HEK293 (cell line): ENCODE results near the gene CDHR4.

ENCODE experiments used
- CTCF ChIP-seq: fragments of 450-650 bp; formaldehyde crosslinking; IDR thresholded peaks from 2 replicates; pipeline ENCODE4 v1.5.1; 2016; ENCODE audit warnings: missing biosample characterization, missing genetic modification characterization
- KLF16 ChIP-seq: fragments of 450-650 bp; formaldehyde crosslinking; IDR thresholded peaks from 2 replicates; pipeline ENCODE4 v1.5.1; 2017; ENCODE audit warnings: missing biosample characterization, missing genetic modification characterization
- RBAK ChIP-seq: fragments of 450-650 bp; formaldehyde crosslinking; IDR thresholded peaks from 2 replicates; pipeline ENCODE4 v1.5.1; 2016; ENCODE audit warnings: missing biosample characterization, missing genetic modification characterization
- SP3 ChIP-seq: fragments of 450-650 bp; formaldehyde crosslinking; IDR thresholded peaks from 2 replicates; pipeline ENCODE4 v1.5.1; 2016; ENCODE audit warnings: missing biosample characterization, missing genetic modification characterization
- ZBTB44 ChIP-seq: fragments of 450-650 bp; IDR thresholded peaks from 2 replicates; pipeline ENCODE4 v1.5.1; 2018; ENCODE audit warnings: missing biosample characterization, mild to moderate bottlenecking, missing genetic modification characterization
- ZNF223 ChIP-seq: fragments of 450-650 bp; formaldehyde crosslinking; IDR thresholded peaks from 2 replicates; pipeline ENCODE4 v1.5.1; 2016; ENCODE audit warnings: missing biosample characterization, missing genetic modification characterization
- ZNF274 ChIP-seq, 2 experiments: fragments of 200-500 bp in 1 of 2; fragments of 450-650 bp in 1 of 2; sonication (Bioruptor generic) in 1 of 2; formaldehyde crosslinking in 1 of 2; IDR thresholded peaks; 2 replicates each; pipeline versions ENCODE4 v1.5.1 to v1.6.1; 2014 to 2016; ENCODE audit warnings: borderline replicate concordance in 1 of 2, inconsistent platforms in 1 of 2, low read length in 1 of 2, missing biosample characterization in 1 of 2, missing genetic modification characterization in 1 of 2
- ZNF394 ChIP-seq: fragments of 450-650 bp; formaldehyde crosslinking; IDR thresholded peaks from 2 replicates; pipeline ENCODE4 v1.5.1; 2016; ENCODE audit warnings: missing biosample characterization, missing genetic modification characterization, mild to moderate bottlenecking, moderate library complexity, borderline replicate concordance
- ZNF423 ChIP-seq: fragments of 450-650 bp; formaldehyde crosslinking; IDR thresholded peaks from 2 replicates; pipeline ENCODE4 v1.5.1; 2016; ENCODE audit warnings: missing biosample characterization, missing genetic modification characterization
- ZNF600 ChIP-seq: fragments of 450-650 bp; formaldehyde crosslinking; IDR thresholded peaks from 2 replicates; pipeline ENCODE4 v1.5.1; 2016; ENCODE audit warnings: missing biosample characterization, missing genetic modification characterization
- ZSCAN4 ChIP-seq: fragments of 450-650 bp; formaldehyde crosslinking; IDR thresholded peaks from 2 replicates; pipeline ENCODE4 v1.5.1; 2017; ENCODE audit warnings: missing biosample characterization, missing genetic modification characterization

- TF ChIP-seq ZBTB44 (tag by site-specific recombination) (no peak), CTCF (tag by site-specific recombination) (no peak), ZNF600 (tag by site-specific recombination) (no peak), ZNF274 (IDR thresholded peaks at IDR 0.05; ENCODE audit: low read length) (no peak), ZNF274 (tag by site-specific recombination; IDR thresholded peaks at IDR 0.05; ENCODE audit: borderline replicate concordance) (no peak), ZNF223 (no peak), ZSCAN4 (tag by site-specific recombination) (no peak), SP3 (tag by site-specific recombination) (no peak), ZNF423 (tag by site-specific recombination) (no peak), ZNF394 (no peak), KLF16 (tag by site-specific recombination) (no peak), RBAK (tag by site-specific recombination) (no peak)
Measured at GRCh38 chr3:49841806-49842205, 42.1 kb upstream of the CDHR4 start.
